ENCODE measurements around the gene HCAR2.

DNA sequence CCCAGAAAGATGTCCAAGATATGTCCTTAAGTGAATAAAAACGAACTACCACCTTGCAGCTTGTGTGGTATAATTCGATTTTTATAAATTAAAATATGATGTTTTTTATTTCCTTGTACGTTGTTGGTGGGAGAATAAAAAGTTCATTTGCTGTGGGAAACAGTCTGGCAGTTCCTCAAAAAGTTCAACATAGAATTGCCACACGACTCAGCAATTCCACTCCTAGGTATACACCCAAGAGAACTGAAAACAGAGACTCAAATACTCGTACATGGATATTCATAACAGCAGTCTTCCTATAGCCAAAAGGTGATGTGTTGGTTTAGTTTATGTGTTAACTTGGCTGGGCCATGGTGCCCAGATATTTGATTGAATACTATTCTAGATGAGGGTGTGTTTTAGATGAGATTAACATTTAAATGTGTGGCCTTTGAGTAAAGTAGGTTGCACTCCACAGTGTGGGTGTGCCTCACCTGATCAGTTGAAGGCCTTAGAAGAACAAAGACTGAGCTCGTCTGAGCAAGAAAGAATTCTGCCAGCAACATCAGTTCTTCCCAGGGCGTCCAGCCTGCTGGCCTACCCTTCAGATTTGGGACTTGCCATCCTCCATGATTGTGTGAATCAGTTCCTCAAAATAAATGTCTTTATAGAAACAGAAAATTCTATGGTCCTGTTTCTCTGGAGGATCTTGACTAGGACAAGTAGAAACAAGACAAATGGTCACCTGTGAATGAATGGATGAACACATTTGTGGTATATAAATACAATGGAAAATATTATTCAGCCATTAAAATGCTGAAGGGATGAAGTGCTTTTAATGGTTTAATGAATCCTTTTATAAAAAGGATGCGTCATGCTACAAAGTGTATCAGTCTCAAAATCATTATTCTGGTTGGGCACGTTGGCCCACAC lies 44.3 kb upstream of the HCAR2 start:
- TF ChIP-seq, protein P1, sequence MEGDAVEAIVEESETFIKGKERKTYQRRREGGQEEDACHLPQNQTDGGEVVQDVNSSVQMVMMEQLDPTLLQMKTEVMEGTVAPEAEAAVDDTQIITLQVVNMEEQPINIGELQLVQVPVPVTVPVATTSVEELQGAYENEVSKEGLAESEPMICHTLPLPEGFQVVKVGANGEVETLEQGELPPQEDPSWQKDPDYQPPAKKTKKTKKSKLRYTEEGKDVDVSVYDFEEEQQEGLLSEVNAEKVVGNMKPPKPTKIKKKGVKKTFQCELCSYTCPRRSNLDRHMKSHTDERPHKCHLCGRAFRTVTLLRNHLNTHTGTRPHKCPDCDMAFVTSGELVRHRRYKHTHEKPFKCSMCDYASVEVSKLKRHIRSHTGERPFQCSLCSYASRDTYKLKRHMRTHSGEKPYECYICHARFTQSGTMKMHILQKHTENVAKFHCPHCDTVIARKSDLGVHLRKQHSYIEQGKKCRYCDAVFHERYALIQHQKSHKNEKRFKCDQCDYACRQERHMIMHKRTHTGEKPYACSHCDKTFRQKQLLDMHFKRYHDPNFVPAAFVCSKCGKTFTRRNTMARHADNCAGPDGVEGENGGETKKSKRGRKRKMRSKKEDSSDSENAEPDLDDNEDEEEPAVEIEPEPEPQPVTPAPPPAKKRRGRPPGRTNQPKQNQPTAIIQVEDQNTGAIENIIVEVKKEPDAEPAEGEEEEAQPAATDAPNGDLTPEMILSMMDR (IDR thresholded peaks at IDR 0.05): no peak
- TF ChIP-seq POLR2A (IDR thresholded peaks at IDR 0.05): no peak

All from lower leg skin (tissue), 3 donors.